ENCODE measurements around the gene SLC2A10. TPM values are rescaled to one million over a fixed set of nuclear protein-coding genes. Genes with fewer than 3 reads are reported as not detected.

The SLC2A10 gene
- polyA plus RNA-seq, 1 donor (not counting 4 experiments of a cell fraction or from before 2014, with no cell fraction given) = not detected

DNA sequence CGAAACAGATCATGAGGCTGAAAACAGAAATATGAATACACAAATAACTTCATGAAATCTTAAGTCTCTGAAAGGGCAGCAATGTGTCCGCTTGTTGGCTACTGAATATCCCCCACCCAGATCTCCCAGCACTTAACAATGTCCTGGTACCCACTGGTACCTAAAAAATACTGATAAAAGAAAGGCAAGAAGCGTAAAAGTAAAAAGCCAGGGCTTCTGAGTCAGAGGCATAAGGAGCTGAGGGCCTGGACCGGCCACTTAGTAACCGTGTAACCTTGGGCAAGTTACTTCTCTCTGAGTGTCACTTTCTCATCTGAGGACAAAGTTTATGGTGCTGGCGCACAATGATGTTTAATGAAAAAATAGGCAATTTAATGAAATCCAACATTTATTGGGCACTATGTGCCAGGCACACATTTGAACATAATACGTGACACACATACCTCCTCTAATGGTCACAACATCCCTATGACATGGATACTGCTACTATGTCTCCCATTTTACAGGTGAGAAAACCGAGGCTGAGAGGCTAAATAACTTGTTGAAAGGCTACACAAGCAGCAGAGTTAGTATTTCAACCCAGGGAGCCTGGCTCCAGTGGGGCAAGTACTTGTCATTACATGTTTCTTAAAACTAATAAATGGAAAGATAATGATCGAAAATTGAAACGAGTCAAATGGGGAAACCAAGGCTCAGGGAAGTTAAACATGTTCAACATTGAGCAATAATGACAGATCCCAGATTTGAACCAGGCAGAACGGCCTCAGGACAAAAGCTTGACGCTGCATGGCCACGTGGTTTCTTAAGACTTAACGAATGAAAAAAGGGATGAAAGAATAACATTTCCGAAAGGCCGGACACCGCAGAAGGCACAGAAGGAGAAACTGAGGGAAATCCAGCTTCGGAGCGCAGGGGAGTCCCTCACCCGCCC is 21.0 kb upstream of the SLC2A10 start:
- peaks cover 10% of the 10 kb centered on the region for H3K4me1 ChIP-seq (ENCODE audit: control insufficient read depth, extremely low read depth, insufficient read depth, low read length)
- no peaks in the 10 kb centered on the region for H3K9me1 ChIP-seq (ENCODE audit: control insufficient read depth, extremely low read depth, insufficient read depth, low read length)
- dilution Hi-C loops (cut with MboI; ENCODE audit: extremely low pct_ligation_motif_present, low sequenced_read_pairs) = no loop called here
- peak overlapping the region; percentile 74 for H3K27ac ChIP-seq (ENCODE audit: control insufficient read depth, insufficient read depth, low read length)
- TF ChIP-seq, protein P1, sequence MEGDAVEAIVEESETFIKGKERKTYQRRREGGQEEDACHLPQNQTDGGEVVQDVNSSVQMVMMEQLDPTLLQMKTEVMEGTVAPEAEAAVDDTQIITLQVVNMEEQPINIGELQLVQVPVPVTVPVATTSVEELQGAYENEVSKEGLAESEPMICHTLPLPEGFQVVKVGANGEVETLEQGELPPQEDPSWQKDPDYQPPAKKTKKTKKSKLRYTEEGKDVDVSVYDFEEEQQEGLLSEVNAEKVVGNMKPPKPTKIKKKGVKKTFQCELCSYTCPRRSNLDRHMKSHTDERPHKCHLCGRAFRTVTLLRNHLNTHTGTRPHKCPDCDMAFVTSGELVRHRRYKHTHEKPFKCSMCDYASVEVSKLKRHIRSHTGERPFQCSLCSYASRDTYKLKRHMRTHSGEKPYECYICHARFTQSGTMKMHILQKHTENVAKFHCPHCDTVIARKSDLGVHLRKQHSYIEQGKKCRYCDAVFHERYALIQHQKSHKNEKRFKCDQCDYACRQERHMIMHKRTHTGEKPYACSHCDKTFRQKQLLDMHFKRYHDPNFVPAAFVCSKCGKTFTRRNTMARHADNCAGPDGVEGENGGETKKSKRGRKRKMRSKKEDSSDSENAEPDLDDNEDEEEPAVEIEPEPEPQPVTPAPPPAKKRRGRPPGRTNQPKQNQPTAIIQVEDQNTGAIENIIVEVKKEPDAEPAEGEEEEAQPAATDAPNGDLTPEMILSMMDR (optimal IDR thresholded peaks at IDR 0.05 in 1 of 3, IDR thresholded peaks at IDR 0.05 in 1 of 3, conservative IDR thresholded peaks at IDR 0.05 in 1 of 3; ENCODE audit: extremely low read depth in 1 of 3, insufficient read depth in 2 of 3, low read length in 3 of 3) = no peak
- TF ChIP-seq EZH2 (IDR thresholded peaks at IDR 0.05; ENCODE audit: low read length) = no peak
- H3K27me3 ChIP-seq (ENCODE audit: control insufficient read depth, extremely low read depth, insufficient read depth, low read length) = no peaks in the 10 kb centered on the region
- H3K36me3 ChIP-seq (ENCODE audit: control insufficient read depth in 2 of 2, extremely low read depth in 1 of 2, insufficient read depth in 2 of 2, low read length in 2 of 2) = peaks cover 0 to 2% of the 10 kb centered on the region in 2 experiments
- no peaks in the 10 kb centered on the region for H3K9me3 ChIP-seq (ENCODE audit: control insufficient read depth, low read depth, low read length)
- H3K4me3 ChIP-seq (ENCODE audit: control insufficient read depth in 2 of 3, extremely low read depth in 1 of 3, insufficient read depth in 2 of 3, low read depth in 1 of 3, low read length in 3 of 3) = peak overlapping the region; percentile 91 to 95 (median 93)
- peak overlapping the region; percentile 91 for H3K9ac ChIP-seq (ENCODE audit: control insufficient read depth, extremely low read depth, insufficient read depth, low read length)
- FAIRE-seq (no peak), DNase-seq (ENCODE audit: low read depth, low spot score) (no peak)
- H2AFZ ChIP-seq (ENCODE audit: control insufficient read depth, low read length) = peak overlapping the region; percentile 9
- no peaks in the 10 kb centered on the region for H4K20me1 ChIP-seq (ENCODE audit: control insufficient read depth, extremely low read depth, insufficient read depth, low read length)
- peaks cover 39% of the 10 kb centered on the region for H3K79me2 ChIP-seq (ENCODE audit: control insufficient read depth, insufficient read depth, low read length)
- H3K4me2 ChIP-seq (ENCODE audit: control insufficient read depth, extremely low read depth, insufficient read depth, low read depth, low read length) = peak overlapping the region; percentile 86

DNA sequence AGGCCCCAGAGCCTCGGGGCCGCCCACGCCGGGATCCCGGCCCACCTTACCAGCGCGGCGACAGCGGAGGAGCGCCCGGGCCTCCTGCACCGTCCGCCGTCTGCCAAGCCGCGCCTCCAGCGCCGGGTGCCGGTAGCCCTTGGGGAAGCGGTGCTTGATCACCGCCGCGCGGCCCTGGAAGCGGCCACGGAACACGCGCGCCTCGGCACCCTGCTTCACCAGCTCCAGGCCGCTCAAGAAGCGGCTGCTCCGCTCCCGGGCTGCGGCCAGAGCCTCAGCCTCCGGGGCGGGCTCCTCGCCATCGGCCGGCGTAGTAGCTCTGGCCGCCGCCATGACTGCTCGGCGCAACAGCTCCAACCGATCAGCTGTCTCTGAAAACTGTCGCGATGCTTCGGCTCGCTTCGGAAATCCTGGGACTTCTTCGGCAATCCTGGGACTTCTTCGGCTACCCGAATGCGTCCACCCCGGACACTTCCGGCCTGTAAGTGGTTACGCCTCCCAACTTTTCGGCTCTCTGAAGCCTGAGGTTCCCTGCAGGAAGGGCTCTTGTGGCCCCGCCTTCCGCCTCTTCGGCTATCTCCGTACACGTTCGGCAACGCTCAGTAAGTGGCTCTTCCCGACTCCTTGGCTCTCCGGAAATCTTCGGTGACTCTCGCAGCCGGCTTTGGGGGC is 20.2 kb upstream of the SLC2A10 start, which contains the start of gene TP53RK:
Gene TP53RK (minus strand): TSS at position 363 of the 672 bp plus-strand sequence. CDS start 30 bp downstream, at position 333.
- Histone ChIP-seq H3K9ac (ENCODE audit: control insufficient read depth, extremely low read depth, insufficient read depth, low read length) (peak within 1 kb of the TSS; percentile 91), H3K27ac (ENCODE audit: control insufficient read depth, insufficient read depth, low read length) (peak within 1 kb of the TSS; percentile 74), H3K79me2 (ENCODE audit: control insufficient read depth, insufficient read depth, low read length) (peaks cover 35% of the 10 kb centered on the region), H2AFZ (ENCODE audit: control insufficient read depth, low read length) (peak within 1 kb of the TSS; percentile 95), H4K20me1 (ENCODE audit: control insufficient read depth, extremely low read depth, insufficient read depth, low read length) (no peaks in the 10 kb centered on the region), H3K9me3 (ENCODE audit: control insufficient read depth, low read depth, low read length) (no peaks in the 10 kb centered on the region), H3K4me3 (ENCODE audit: control insufficient read depth in 2 of 3, extremely low read depth in 1 of 3, insufficient read depth in 2 of 3, low read depth in 1 of 3, low read length in 3 of 3) (peak within 1 kb of the TSS; percentile 91 to 95 (median 93)), H3K4me2 (ENCODE audit: control insufficient read depth, extremely low read depth, insufficient read depth, low read depth, low read length) (peak within 1 kb of the TSS; percentile 92), H3K36me3 (ENCODE audit: control insufficient read depth in 2 of 2, extremely low read depth in 1 of 2, insufficient read depth in 2 of 2, low read length in 2 of 2) (peaks cover 0 to 2% of the 10 kb centered on the region in 2 experiments), H3K9me1 (ENCODE audit: control insufficient read depth, extremely low read depth, insufficient read depth, low read length) (no peaks in the 10 kb centered on the region), H3K27me3 (ENCODE audit: control insufficient read depth, extremely low read depth, insufficient read depth, low read length) (no peaks in the 10 kb centered on the region), H3K4me1 (ENCODE audit: control insufficient read depth, extremely low read depth, insufficient read depth, low read length) (peaks cover 4% of the 10 kb centered on the region)
- no peak for TF ChIP-seq EZH2 (IDR thresholded peaks at IDR 0.05; ENCODE audit: low read length)
- TF ChIP-seq, protein P1 (optimal IDR thresholded peaks at IDR 0.05 in 1 of 3, IDR thresholded peaks at IDR 0.05 in 1 of 3, conservative IDR thresholded peaks at IDR 0.05 in 1 of 3; ENCODE audit: extremely low read depth in 1 of 3, insufficient read depth in 2 of 3, low read length in 3 of 3) = peak in 1 of 3 experiments; percentile 37
- dilution Hi-C loops (cut with MboI; ENCODE audit: extremely low pct_ligation_motif_present, low sequenced_read_pairs) = no loop called here
- DNase-seq (ENCODE audit: low read depth, low spot score) = peak; percentile 100
- FAIRE-seq = peak; percentile 73

Data from keratinocyte (primary cell).